Mucosa of gallbladder (tissue), 1 donor: ENCODE data around the gene RUNDC3A. TPM values are rescaled to one million over a fixed set of nuclear protein-coding genes. Genes with fewer than 3 reads are reported as not detected.
"Not testable (repeated sequence)": the region's sequence is repeated elsewhere in the genome, so short reads cannot be mapped to it uniquely, and the experiment has no call there.

ENCODE experiments used
- DNase-seq: peaks from one replicate; pipeline ENCODE4 v3.0.0-alpha.2; 2020; ENCODE audit warnings: low spot score
- total RNA-seq: library from RNA; stranded (reverse); gene quantifications from one replicate; pipeline ENCODE4 v1.2.1, GENCODE V29; 2021
- donor health status: DM: no; HTN: no; CAD: no.

RUNDC3A gene
- total RNA-seq, 1 donor from 2014 or later, result 1.4 TPM

DNA sequence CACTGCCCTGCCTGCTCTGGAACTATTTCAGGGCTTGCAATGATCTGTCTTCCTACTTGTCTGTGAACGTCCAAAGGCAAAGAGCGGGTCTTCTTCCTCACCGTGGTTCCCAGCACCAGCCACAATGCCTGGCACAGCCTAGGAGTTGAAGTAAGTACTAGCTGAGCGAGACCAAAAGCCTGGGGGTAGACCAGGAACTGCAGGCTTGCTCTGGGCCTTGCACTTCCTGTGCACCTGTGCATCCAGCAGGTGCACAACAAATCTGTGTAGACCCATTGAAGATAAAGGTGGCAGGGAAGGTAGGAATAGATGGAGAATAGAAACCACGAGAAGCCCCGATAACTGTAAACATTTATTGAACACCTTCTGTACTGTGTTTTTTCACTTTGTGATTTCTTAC, 50.6 kb downstream of the RUNDC3A start:
- no peak for DNase-seq

DNA sequence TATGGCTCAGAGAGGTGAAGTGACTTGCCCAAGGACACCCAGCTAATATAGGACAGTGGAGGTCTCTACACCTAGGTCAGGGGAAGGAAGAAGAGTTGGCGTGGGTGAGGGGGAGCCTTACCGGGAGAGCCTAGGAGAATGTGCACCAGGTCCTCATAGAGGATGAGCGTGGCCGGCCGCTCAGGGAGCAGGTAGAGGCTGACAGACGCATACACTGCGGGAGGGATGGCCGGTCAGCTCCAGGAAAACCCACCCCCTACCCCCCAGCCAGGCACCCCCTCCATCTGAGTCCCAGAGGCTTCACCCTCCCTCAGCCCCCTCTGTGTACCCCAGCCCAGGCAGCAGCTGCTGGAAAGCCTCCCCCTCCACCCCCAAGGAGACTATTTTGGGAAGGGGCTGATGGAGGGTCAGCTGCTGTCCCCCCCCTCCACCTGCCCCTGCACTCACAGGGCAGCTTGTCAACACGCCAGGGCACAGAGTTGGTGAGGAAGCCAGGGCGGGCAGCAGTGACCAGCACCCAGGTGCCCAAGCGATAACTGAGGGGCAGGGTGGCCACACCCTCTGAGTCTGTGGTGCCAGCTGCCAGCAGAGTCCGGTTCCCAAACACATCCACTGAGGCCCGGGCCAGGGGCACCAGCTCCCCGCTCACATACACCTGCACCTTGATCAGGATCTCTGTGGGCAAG, 51.2 kb downstream of the RUNDC3A start:
- DNase-seq, result no peak

DNA sequence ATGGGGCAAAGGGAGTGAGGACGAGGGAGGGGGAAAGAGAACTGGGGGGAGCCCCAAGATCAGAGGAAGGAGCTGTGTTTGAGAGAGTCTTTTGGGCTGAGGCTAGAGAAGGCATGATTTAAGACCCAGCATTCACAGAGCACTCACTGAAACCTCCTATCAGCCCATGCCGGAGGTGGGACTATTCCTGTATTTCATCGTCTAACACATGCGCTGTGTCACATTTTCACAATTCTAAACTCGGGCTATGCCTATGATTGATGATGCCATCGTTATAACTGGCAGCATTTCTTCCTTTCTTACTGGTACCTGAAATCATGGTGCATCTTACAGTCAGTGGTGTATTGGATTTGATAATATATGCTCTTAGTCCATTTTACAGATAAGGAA, 51.7 kb downstream of the RUNDC3A start:
- no peak for DNase-seq

DNA sequence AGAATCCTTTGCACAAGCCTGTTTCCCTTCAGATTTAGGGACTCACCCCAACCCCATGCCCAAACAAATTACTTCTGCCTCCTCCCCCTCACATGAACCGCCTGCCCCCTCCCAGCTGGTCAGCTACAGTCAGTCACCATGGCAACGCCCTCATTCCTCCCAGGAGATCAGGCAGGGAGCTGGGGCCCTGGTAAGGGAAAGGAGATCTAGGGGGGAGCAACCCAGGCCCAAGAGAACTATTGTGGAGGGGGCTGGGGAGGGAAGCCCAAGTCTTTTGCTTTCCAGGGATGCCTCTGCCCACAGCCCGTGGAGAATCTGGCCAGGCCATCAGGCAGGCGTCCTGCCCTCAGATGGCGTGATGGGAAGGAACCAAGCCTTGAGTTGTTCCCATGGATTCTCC, 52.4 kb downstream of the RUNDC3A start:
- DNase-seq, result no peak

DNA sequence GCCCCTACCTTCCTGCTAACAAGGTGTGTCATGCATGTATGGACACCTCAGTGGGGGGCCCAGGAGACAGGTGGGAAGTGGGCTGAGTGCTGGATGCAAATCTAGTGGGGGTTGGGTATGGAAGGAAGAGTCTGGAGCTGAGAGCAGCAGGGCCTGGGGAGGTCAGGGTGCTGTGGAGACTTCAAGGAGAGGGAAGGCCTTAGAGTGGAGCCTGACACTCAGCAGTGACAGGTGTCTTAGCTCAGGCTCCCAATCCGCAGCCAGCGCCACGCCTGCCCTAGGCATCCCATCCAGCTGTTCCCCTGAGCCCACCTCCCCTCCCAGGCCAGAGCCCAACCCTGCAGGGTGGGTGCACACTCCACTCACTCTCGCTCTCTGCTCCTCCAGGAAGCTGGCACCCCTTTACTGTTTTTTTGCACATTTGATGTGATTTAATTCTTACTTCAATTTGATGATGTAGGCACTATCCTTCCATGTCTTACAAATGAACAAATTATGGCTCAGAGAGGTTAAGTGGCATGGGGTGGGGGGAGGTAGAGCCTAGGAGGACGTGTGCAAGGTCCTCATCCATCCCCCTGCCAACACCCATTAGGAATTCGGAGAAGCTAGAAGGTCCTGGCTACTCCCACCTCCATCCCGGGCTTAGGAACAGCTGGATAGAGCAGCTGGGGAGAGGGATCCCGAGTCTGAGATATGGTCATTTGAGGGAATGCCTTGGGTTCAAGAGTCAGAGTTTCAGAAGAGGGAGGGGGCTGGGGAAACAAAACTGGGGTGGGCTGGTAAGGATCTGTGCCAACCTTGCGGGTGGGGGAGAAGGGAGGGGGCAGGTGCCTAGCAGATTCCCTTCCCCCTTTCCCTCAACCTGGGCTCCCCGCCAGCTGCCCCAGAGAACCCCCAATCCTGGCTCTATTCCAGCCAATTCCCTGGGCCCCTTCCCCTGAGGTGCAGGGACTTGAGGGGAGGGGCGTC, 53.2 kb downstream of the RUNDC3A start:
- DNase-seq, result no peak

DNA sequence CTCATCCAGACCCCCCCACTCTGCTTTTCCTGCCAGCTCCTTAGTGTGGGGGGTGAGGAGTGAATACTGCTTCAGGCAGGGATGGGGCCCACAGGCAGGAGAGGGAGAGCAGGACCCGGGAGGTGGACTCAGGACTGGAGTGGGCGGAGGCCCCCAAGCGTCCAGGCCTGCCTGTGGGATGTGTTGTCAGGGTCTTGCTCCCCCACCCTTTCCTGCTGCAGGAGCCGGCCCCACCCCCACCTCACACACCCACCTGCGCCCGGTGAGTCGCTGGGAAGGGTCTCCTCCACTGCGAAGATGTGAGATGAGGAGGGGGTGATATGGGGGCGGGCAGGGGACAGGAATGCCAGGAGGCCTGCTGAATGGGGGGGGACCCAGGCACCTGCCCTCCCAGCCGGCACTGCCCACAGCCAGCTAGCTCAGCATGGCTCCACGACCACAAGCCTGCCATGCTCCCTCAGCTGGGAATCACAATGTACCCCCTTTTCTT, 54.1 kb downstream of the RUNDC3A start:
- DNase-seq, result no peak

DNA sequence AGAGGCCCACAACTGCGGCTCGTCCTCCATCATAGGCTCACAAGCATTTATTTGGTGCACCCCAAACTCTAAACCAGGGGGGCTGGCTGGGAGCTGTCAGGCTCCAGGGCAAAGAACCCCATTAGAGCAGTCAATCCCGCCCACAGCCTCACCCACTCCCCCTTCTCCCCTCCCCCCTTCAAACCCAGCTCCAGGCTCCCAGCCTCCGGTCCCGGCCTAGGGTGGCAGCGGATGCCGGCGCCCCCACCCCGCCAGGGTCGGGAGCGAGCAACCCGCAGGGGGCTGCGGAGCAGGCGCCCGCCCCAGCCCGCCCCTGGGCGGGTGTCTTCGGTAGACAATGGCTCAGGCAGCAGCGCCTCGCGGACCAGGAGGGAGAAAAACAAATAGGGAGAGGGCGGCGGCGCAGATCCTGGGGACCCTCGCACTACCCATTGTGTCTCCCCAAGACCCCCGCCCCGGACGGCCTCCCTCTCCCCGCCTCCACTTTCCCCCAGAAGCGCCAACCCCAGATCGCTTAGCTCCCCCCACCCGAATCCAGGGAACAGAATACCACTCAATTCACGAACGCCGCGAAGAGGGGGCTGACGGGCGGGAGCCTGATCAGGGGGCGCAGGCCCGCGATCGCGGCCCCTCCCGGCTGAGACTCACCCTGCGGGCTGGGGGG, 54.7 kb downstream of the RUNDC3A start:
- DNase-seq, result no peak

DNA sequence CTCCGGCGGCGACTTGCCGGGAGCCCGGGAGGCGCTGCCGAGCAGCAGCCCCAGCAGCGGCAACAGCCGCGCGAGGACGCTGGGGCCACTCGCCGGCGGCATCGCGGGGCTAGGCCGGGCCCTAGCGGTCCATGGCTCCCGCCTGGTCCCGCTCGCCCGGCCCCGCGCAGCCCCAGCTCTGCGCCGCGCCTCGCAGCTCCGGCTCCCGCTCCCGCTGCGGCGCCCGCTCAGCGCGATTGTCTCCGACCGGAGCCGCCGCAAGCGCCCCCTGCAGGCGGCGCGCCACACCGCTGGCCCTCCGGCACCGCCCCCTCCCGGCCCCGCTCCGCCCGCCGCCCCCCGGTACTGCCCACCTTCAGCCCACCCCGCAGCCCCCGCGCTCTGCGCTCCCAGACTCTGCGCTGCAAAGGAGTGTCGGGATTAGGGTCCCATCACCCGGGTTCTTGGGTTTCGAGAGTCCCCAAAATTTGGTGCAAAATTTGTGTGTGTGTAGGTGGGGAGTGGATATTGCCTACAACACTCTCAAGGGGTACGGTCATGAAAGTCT, 55.3 kb downstream of the RUNDC3A start, which contains the start of gene FAM171A2:
Gene FAM171A2, minus strand, starts transcription at position 241 of the 547 bp plus-strand sequence. Its CDS starts 139 bp downstream, at position 102.
- no peak for DNase-seq

DNA sequence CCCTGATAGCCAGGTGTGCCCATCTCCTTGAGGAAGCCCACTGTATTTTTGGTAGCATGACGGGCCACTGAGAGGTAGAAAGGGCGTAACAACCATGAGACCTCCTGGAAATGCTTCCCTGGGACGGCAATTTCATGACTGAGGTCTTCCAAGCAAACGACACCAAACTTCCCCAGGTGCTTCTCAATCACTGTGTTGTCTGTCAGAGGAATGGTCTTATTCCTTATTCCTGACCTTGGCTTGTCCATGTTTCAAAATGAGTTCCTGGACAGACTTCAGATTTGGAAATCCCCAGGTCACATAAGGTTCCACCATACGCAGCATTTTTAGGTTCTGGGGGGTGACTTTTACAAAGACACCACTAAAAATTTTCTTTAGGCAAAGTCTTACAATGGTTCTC, 56.6 kb downstream of the RUNDC3A start:
- DNase-seq, result not testable (repeated sequence)

DNA sequence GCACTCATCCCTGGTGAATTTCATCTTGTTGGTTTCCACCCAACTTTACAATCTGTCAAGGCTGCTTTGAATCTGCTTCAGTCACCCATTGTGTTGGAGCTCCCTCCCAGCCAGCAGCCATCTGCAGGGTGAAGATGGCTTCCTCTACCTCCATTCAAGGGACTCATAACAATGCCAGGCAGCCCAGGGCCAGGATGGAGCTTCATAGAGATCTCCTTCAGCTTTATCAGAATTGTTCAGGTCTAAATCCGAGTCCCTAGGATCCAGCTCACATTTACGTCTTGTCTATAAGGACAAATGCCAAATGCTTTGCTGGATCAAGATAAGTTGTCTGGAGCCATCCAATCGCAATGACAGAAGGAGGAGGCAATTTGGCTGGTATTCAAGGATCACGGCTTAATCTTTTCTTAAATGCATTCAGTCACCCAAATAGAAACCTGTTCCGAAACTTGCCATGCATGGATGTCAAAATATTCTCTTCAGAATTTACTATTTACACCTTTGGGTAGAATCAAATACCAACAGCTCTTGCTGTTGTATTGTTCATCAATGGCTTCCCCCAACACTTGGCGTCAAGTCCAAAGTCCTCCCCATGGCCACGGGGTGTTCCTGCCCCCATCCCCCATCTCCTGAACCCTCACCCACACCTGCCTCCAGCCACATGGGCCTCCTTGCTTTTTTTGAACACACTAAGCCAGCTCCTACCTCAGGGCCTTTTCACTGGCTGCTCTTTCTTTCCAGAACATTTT, 59.0 kb downstream of the RUNDC3A start:
- no peak for DNase-seq

Other genes with a start within 250 kb of the RUNDC3A start
- 47.3 TPM for gene LSM12, start 241.9 kb upstream of the RUNDC3A start, total RNA-seq
- 62.3 TPM for gene G6PC3, start 237.9 kb upstream of the RUNDC3A start, total RNA-seq
- gene HDAC5, start 185.0 kb upstream of the RUNDC3A start, total RNA-seq, result 87.4 TPM
- gene HROB, start 166.7 kb upstream of the RUNDC3A start, total RNA-seq, result 1.0 TPM
- gene ASB16, start 137.9 kb upstream of the RUNDC3A start, total RNA-seq, result 0.58 TPM
- 49.4 TPM for gene TMUB2, start 121.6 kb upstream of the RUNDC3A start, total RNA-seq
- 77.0 TPM for gene ATXN7L3, start 108.7 kb upstream of the RUNDC3A start, total RNA-seq
- 95.6 TPM for gene UBTF, start 88.9 kb upstream of the RUNDC3A start, total RNA-seq
- 0.37 TPM for gene SLC4A1, start 40.5 kb upstream of the RUNDC3A start, total RNA-seq
- 140 TPM for gene SLC25A39, start 16.2 kb downstream of the RUNDC3A start, total RNA-seq
- gene GRN, start 36.7 kb downstream of the RUNDC3A start, total RNA-seq, result 385 TPM
- gene FAM171A2, start 55.3 kb downstream of the RUNDC3A start, total RNA-seq, result 4.0 TPM
- 2.9 TPM for gene ITGA2B, start 81.0 kb downstream of the RUNDC3A start, total RNA-seq
- gene GPATCH8, start 194.8 kb downstream of the RUNDC3A start, total RNA-seq, result 33.3 TPM
- gene FZD2, start 248.9 kb downstream of the RUNDC3A start, total RNA-seq, result 7.7 TPM